ENCODE data around the gene SLC44A4. TPM values are rescaled to one million over a fixed set of nuclear protein-coding genes. Genes with fewer than 3 reads are reported as not detected.

Gene SLC44A4
- total and polyA plus RNA-seq, 9 of the 15 experiments (the other 6 are each of a cell fraction or from before 2014, with no cell fraction given): 7.9 to 18.6 (median 11.2) TPM

DNA sequence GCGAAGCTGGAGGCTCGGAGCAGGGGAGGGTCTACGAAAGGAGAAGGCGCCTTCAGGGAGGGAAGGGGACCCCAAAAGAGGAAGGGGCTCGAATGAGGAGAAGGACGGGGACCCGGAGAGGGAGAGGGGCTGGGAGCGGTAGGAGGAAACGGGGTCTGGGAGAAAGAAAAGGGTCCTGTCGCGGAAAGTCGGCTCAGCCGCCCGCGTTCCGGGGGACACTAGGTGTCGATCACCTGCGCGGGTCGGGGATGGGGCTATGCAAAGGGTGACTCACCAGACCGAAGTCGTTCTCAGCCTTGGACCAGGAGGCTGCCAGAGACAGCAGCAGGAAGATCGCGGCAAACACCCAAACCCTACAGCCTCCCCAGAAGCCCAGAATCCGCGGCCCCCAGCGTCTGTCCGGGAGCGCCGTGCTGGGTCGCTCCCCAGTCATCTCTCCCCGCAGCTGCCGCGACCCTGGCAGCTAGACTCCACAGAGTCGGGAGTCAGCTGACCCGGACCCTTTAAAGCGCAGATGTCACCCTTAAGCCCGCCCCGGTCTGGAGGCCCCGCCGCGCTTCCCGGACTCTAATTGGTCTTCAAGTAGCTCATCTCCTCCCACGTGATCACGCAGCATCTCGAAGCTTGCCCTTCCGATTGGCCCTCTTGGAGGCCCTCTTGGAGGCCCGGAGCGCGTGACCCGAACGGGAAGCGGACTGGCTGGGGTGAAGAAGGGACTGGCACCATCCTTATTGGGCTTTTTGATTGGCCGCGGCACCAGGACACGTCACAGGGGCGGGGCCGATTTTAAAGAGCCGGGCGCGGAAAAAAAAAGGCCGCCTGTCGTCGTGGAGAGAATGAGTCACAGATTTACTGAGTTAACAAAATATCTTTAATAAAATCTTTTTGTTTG lies 16.2 kb downstream of the SLC44A4 start, which contains the start of gene NEU1 (continued):
- TF ChIP-seq, protein P1, sequence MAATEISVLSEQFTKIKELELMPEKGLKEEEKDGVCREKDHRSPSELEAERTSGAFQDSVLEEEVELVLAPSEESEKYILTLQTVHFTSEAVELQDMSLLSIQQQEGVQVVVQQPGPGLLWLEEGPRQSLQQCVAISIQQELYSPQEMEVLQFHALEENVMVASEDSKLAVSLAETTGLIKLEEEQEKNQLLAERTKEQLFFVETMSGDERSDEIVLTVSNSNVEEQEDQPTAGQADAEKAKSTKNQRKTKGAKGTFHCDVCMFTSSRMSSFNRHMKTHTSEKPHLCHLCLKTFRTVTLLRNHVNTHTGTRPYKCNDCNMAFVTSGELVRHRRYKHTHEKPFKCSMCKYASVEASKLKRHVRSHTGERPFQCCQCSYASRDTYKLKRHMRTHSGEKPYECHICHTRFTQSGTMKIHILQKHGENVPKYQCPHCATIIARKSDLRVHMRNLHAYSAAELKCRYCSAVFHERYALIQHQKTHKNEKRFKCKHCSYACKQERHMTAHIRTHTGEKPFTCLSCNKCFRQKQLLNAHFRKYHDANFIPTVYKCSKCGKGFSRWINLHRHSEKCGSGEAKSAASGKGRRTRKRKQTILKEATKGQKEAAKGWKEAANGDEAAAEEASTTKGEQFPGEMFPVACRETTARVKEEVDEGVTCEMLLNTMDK (IDR thresholded peaks at IDR 0.05; ENCODE audit: borderline replicate concordance, insufficient read depth, low read depth, low read length, poor library complexity, severe bottlenecking): no peak
- TF ChIP-seq TEAD1 (CRISPR knock-in tag; IDR thresholded peaks at IDR 0.05) (0 out of 4 replicates have a peak, but pooled peaks of 1 of the 2 experiments have one; percentile 67), ZNF551 (CRISPR knock-in tag; IDR thresholded peaks at IDR 0.05) (no peak), GABPA (tag; conservative IDR thresholded peaks at IDR 0.05; ENCODE audit: low read depth) (peak; percentile 78), GTF2F1 (IDR thresholded peaks at IDR 0.05; ENCODE audit: low read depth, low read length) (peak; percentile 50; the same call in 1 of the 2 replicates), MEIS2 (IDR thresholded peaks at IDR 0.05; ENCODE audit: partially characterized antibody) (peak; percentile 52), ZFX (CRISPR knock-in tag; IDR thresholded peaks at IDR 0.05) (peak; percentile 55; the same call in 1 of the 2 replicates), FOXM1 (IDR thresholded peaks at IDR 0.05; ENCODE audit: low read depth) (peak; percentile 91), FOXM1 (CRISPR knock-in tag; IDR thresholded peaks at IDR 0.05; ENCODE audit: low read depth) (no peak; the same call in 1 of the 2 replicates), ZNF644 (tag; IDR thresholded peaks at IDR 0.05; ENCODE audit: low read depth) (no peak), HDAC6 (IDR thresholded peaks at IDR 0.05; ENCODE audit: low read depth, low read length) (0 out of 2 replicates have a peak, but pooled peaks have one; percentile 34), NRF1 (conservative IDR thresholded peaks at IDR 0.05 in 1 of 2, IDR thresholded peaks at IDR 0.05 in 1 of 2) (peak; percentile 77 to 80), FIP1L1 (IDR thresholded peaks at IDR 0.05; ENCODE audit: low read depth, low read length, poor library complexity, severe bottlenecking) (peak; percentile 89), ZNF224 (CRISPR knock-in tag; IDR thresholded peaks at IDR 0.05) (no peak)
- TF ChIP-seq, protein P2, sequence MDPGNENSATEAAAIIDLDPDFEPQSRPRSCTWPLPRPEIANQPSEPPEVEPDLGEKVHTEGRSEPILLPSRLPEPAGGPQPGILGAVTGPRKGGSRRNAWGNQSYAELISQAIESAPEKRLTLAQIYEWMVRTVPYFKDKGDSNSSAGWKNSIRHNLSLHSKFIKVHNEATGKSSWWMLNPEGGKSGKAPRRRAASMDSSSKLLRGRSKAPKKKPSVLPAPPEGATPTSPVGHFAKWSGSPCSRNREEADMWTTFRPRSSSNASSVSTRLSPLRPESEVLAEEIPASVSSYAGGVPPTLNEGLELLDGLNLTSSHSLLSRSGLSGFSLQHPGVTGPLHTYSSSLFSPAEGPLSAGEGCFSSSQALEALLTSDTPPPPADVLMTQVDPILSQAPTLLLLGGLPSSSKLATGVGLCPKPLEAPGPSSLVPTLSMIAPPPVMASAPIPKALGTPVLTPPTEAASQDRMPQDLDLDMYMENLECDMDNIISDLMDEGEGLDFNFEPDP (CRISPR knock-in tag; IDR thresholded peaks at IDR 0.05): peak; percentile 55; the same call in 1 of the 2 replicates
- TF ChIP-seq, protein P3, sequence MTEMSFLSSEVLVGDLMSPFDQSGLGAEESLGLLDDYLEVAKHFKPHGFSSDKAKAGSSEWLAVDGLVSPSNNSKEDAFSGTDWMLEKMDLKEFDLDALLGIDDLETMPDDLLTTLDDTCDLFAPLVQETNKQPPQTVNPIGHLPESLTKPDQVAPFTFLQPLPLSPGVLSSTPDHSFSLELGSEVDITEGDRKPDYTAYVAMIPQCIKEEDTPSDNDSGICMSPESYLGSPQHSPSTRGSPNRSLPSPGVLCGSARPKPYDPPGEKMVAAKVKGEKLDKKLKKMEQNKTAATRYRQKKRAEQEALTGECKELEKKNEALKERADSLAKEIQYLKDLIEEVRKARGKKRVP (CRISPR knock-in tag; IDR thresholded peaks at IDR 0.05): peak; percentile 58; the same call in 1 of the 2 replicates
- TF ChIP-seq, protein P4, sequence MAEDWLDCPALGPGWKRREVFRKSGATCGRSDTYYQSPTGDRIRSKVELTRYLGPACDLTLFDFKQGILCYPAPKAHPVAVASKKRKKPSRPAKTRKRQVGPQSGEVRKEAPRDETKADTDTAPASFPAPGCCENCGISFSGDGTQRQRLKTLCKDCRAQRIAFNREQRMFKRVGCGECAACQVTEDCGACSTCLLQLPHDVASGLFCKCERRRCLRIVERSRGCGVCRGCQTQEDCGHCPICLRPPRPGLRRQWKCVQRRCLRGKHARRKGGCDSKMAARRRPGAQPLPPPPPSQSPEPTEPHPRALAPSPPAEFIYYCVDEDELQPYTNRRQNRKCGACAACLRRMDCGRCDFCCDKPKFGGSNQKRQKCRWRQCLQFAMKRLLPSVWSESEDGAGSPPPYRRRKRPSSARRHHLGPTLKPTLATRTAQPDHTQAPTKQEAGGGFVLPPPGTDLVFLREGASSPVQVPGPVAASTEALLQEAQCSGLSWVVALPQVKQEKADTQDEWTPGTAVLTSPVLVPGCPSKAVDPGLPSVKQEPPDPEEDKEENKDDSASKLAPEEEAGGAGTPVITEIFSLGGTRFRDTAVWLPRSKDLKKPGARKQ (CRISPR knock-in tag; IDR thresholded peaks at IDR 0.05): no peak
- TF ChIP-seq, protein P5, sequence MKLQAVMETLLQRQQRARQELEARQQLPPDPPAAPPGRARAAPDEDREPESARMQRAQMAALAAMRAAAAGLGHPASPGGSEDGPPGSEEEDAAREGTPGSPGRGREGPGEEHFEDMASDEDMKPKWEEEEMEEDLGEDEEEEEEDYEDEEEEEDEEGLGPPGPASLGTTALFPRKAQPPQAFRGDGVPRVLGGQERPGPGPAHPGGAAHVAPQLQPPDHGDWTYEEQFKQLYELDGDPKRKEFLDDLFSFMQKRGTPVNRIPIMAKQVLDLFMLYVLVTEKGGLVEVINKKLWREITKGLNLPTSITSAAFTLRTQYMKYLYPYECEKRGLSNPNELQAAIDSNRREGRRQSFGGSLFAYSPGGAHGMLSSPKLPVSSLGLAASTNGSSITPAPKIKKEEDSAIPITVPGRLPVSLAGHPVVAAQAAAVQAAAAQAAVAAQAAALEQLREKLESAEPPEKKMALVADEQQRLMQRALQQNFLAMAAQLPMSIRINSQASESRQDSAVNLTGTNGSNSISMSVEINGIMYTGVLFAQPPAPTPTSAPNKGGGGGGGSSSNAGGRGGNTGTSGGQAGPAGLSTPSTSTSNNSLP (IDR thresholded peaks at IDR 0.05; ENCODE audit: borderline replicate concordance, low read depth, low read length): peak; percentile 55; the same call in 1 of the 2 replicates
